Activated CD8-positive, alpha-beta memory T cell treated with anti-CD3 and anti-CD28 coated beads for 1 hour (primary cell): ENCODE results near the gene MAPRE2.

Experiments used
- DNase-seq, 2 donors: peaks; one replicate each; pipeline ENCODE4 v3.0.0-alpha.2; 2020; ENCODE audit warnings: low read depth in 1 of 2; ENCODE audit errors: extremely low read depth in 1 of 2

MAPRE2 gene

DNA sequence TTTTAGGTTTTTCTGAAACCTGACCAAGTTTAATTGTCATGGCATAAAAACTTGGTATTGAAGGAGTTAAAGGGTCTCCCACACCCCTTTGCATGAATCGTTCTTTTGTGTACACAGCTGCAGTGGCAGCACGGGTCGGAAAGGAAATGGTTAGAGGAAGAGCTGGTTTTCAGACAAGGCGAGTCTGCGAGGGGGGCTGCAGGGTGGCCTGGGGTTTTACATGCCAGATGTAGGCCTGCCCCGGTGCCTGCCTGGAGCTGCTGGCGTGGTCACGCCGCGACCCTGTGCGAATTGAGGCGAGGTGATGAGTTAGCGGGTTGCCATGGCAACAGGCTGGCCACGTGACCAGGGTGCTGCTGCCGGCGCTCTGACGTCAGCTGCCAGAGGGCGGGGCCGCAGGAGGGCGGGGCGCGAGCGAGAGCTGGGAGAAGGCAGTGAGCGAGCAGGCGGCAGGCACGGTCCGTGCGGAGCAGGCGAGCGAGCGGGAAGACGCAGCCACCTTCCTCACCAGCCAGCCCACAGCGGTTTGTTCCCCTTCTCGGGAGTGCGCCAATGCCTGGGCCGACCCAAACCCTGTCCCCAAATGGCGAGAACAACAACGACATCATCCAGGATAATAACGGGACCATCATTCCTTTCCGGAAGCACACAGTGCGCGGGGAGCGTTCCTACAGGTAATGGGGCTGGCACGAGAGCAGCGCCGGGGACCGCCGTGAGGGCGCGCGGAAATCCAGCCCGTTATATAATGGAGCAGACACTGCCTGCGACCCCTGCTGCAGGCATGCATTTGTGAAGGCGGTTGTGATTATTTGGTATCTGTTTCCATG, at the start of gene MAPRE2:
MAPRE2 (plus strand) TSS at position 426 of the 827 bp plus-strand sequence; CDS start at position 553, 127 bp downstream.
- peak; percentile 98 to 100 for DNase-seq

DNA sequence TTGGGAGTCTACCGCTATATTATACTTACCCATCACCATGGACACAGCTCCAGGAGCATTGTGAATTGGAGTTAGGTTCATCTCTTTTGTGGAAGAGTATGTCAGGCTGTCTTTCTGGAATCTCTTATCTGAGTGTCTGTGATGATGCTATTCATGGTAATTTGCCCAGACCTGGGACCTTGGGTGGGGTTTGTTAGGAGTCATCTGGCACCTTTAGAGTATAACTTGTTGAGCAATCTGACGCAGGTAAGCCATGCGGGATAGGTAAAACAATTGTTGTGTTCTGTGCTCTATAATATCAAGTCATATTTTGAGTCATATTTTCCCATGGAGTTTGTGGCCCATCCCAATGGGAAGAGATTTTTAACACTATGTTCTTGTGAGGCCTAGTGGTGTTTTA, 49.7 kb upstream of the MAPRE2 start:
- DNase-seq = no peak

DNA sequence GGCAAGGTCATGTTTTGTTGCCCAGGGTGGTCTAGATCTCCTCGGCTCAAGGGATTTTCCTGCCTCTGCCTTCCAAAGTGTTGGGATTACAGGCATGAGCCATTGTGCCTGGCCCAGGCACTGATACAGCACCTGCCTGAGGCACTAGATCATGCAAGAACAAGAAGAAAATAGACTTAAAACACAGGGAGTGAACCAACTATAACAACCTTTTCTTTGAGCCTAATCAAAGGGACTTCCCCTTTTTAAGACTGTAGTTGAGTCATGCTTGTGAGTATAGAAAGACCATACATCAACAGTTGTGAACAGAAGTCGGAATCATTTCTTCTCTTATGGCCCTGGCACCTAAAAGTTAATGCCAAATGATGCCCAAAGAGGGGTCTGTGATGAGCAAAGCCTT, 47.9 kb upstream of the MAPRE2 start:
- DNase-seq = no peak

DNA sequence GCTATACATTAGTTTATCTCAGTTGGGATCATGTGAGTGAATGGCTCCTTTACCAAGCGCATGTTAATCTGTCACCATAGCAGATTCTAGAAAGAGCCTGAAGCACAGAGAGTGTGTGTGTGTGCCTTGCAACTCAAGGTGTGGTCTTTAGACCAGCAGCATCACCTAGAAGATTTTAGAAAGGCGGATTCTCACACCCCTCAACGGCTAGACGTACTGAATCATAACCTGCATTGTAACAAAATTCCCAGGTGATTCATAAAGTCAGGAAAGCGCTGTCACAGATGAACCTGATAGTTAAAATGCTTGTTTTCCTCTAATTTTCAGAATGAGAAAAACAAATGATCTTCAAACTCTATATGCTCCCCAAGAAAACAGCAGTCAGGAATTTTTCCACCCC, 45.5 kb upstream of the MAPRE2 start:
- no peak for DNase-seq

DNA sequence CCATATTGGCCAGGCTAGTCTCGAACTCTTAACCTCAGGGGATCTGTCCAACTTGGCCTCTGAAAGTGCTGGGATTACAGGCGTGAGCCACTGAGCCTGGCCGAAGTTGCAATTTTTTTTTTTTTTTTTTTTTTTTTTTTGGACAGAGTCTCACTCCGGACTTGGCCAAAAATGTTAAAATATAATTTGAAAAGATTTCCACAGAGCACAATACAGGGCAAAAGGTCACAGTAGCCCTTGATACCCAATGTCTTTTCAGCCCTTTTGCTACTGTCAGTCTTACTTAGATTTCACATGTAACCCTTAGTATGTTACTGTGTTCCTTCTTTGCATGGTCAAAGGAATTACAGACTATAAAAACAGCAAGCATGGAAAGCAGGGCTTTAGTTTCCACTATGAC, 42.6 kb upstream of the MAPRE2 start:
- no peak for DNase-seq

DNA sequence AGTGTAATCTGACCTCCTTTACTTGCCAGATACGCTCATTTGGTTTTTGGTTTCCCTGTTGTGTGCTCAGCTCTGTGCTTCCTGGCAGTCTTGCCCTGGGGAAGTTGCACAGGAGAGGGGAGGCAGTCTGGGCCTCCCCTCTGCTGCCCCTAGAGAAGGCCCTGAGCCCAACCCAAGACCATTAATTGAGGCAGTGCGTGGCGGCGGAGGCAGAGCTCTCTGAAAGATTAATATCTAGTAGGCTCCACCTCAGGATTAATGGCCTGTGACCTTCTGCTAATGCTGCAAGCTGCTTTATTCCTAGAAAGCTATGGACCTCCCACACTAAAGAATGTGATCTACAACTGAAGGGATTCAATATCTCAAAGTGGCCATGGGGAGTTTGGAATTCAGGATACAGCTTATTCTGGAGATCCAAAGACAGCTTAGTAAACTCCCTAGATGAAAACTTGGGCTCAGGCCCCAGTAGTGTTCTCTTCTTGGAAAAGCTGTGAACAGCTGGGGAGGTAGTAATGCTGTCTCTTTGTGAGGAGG, 41.4 kb upstream of the MAPRE2 start:
- DNase-seq = no peak

DNA sequence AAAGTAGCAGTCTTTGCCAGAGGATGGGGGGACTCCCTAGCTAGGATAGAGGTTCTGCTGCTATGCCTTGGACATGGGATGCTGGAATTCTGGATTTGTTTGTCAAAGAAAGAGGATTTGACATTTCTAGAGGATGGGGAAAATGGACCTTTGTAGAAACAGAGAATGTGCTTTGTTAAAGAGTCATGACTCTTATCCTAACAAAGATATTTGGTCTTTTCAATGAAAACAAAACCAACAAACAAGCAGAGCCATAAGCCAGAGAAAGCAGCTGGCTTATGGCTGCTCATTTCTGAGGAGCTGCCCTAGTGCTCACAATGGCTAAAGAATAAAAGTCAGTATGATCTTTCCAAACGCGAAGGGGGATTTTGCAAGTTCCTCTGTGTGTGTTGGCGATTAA, 40.8 kb upstream of the MAPRE2 start:
- DNase-seq = no peak

DNA sequence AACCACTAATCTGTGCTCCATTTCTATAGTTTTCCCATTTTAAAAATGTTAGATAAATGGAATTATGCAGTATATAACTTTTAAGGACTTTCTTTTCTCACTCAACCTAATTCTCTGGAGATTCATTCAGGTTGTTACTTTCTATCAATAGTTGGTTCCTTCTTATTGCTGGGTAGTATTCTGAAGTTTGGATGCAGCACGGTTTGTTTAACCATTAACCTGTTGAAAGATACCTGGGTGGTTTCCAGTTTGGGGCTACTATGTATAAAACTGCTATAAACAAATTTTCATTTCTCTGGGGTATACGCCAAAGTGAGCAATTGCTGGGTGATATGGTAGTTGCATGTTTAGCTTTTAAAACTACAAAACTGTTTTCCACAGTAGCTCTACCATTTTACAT, 39.1 kb upstream of the MAPRE2 start:
- no peak for DNase-seq

DNA sequence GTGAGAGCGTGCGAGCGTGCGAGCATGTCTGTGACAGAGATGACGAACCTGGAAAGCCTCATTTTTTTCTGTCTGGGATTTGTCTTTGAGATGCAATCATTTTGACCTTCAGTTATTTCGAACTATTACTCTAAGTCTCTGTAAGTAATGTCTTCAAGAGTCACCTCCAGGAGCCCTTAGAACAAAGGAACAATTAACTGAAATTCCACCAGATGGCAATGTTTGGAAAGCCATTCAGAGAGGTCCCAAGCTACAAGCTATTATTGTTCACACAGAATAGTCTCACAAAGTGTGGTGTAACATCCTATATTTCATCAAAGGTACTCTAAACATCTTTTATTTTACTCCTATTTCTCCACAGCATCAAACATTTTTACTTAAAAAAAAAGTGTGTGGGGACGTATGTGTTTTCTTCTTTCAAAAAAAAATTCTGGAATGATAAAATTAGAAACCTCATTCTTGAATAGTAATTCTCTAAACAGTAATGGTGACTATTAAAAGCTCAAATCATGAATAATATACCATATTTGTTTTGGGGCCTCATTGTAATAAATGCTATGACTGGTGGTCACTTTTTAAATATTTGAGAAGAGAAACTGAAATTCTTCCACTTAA, 35.1 kb upstream of the MAPRE2 start:
- no peak for DNase-seq

DNA sequence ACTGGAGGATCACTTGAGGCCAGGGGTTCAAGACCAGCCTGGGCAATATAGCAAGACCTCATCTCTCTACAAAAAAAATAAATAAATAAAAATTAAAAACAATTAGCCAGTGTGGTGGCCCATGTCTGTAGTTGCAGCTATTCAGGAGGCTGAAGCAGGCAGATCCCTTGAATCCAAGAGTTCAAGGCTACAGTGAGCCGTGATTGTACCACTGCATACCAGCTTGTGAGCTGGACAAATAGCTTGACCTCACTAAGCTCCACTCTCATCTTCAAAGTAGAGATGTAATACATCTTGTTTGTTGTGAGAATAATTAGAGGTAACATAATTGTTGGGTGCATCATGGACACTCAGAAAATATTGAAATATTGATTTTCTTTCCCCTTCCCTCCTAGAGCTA, 31.1 kb upstream of the MAPRE2 start:
- DNase-seq = no peak

DNA sequence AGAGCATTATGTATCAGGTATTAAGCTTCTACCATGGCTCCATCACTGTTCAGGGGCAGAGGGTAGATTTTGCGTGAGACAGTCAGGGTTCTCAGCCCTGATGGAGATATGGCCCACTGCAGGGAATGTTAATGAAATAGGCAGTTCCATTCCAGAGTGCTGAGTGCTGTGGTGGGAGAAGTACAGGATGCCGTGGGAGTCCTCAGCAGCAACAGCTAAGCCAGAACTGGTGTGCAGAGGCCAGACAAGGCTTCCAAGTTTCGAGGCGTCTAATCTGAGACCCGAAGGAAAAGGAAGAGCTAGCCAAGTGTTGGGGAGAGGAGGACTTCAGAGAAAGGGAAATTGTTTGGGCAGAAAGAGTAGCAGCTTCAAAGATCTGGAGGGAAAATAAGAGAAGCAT, 30.2 kb upstream of the MAPRE2 start:
- no peak for DNase-seq

DNA sequence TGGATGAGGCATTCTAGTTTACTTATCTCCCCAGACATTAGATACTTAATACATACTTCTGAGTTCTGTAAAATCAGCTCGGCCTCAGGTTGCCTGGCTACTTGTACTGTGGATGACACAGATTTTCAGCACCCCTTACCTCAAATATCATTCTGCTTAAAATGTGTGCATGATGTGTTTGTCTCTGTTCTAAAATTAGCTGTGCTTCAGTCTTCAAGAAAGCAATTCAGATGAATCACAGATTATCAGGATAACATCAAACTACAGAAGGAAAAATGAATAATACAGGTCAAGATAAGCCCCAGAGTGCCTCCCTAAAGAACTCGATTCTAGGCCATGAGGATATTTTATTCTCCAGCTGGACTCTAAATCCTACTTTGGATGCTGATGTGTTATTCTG, 21.3 kb upstream of the MAPRE2 start:
- DNase-seq = no peak

DNA sequence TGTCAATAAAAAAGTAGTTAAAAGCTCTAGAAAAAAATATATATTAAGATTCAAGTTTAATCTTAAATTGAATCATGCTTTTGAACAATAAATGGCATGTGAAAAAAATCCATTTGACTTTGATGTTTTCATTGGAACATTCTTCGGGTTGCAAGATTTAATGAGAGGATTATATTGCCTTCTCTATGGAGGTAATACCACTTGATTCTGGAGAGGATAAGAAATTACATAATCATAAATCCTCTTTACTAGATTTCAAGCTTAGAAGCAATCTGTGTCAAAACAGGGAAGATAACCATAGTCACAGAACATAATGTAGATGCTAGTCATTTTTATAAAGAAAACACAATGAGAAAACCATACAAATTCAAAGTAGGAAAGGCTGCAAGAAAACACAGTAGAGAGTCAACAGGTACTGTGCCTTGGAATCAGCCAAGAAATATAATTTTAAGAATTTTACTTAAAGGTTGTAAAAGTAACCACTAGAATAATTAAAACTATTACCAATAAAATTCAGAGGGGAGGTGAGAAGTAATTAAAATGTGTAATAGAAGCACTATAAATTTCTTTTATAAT, 18.7 kb upstream of the MAPRE2 start:
- no peak for DNase-seq

DNA sequence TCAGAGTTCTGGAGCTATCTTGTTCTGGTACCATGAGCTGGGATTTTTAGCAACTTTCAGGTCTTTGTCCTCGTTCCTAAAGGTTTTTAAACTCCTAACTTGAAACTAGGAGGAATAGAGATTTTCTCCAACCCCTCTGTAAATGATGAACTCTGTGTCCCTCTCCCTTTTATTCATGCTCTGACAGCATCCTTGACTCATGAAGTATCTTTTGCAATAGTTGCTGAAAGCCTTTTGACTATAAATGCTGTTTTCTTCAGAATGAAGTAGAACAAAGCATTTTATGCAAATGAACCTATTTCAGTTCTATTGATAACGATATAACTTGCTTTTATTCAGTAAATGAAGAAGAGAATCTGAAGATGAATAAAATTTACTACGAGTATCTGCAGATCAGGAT, 17.0 kb upstream of the MAPRE2 start:
- no peak for DNase-seq

DNA sequence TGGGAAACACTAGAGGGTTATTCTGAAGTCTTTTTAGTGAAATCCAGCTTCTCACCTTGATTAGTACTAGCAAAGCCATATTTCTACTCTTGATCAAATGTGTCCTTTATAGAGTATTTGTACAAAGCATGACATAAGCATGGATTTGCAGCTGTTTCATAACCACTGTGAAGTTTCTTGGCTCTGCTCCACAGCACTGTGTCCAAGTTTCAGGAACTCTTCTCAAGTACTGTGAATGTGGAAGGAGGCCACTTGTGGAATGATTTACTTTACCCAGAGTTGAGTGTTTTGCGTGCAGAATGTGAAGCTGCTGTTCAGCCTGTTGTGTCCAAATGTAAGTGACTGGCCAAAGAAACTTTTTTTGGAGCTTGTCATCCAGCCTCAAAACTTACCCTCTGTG, 16.2 kb upstream of the MAPRE2 start:
- DNase-seq = no peak

DNA sequence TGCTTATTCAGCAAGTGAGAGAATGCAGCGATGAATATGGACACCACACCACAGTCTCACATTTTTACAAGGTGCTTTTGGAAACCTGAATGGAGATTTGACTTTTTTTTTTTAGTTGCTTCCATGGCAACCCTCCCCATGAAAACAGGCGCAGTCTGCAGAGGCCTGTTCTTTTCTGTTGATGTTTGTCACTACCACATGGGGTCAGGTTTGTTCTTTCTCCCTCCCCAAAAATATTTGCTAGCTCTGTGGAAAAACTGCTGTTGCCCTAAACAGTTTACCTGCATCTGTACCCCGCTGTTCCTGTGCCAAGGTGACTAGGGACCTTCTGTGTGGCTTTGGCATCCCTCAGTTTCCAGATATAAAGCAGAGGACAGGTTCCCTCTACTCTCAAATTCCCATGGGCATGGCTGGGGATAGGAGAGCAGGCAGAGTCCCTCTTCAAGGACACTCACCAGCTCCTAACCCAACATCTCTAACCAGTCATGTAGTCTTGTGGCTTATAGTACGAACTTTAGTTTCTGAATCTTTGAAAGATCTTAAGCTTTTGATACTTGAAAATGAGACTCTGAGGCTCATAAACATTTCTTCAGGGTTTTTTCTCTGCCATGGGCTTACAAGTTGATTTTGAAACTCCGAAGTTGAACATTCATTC, 14.7 kb upstream of the MAPRE2 start:
- DNase-seq = no peak

DNA sequence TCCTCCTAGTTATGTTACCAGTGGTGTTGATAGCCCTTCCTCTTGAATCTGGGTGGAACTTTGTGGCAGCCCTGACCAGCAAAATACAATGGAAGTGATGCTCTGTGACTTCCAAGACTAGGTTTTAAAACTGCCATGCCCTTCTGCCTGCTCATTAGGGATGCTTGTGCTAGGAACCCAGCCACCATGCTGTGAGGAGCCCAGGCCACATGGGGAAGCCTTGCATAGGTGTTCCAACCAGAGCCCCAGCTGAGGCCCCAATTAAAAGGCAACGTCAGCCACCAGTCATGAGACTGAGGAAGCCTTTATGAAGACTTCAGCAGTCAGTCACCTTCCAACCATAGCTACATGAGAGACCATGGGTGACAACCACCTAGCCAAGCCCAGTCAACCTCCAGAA, 14.0 kb upstream of the MAPRE2 start:
- no peak for DNase-seq

DNA sequence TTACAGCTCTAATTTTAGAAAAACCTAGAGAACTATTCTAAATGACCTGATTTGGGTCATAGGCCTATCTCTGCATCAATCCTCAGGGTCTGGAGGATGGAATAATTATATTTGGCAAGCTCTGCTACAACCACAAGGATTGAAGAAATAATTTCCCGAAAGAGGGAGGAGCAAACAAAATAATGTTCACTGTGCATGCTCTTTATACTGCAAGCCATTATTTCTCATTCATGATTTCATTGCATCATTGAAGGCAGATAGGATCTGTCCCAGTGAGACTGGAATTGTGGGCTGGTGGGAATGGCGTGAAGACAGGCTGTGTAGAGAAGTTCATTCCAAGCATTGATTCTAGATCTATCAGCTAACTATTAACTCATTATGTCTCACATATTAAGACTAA, 12.7 kb upstream of the MAPRE2 start:
- no peak for DNase-seq

DNA sequence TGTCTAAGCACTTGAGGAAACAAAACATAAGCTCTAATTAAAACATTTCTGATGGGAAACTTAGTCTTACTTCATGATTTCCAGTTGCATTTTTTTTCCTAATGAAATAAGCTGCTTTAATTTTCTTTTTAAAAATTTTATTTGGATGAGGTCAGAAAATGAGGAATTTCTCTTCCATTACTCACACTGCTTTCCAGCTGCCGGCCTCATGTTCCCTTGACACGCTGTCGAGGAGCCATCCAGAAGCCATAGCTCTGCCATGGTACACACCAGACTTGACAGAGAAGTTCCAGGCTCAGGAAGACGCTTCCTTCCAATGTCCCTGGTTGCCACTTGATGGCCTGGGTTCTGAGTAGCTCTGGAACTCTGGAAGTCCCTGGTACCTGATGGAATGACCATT, 12.1 kb upstream of the MAPRE2 start:
- no peak for DNase-seq

DNA sequence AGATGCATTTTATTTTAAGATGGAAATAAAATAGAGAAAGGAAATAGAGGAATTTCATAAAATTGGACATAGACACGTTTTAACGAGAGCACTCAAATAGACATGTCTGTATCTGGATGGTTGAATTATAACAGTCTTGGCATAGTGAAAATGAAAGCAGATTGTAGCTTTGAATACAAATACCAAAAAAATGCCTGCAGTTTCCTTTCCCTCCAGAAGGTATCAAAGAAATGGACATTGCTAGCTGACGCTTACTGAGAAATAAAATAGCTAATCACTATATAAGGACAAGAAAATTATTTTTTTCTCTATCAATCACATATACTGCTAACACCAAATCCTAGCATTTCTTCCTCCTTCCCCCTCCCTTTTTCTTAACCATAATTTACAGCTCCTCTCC, 11.4 kb upstream of the MAPRE2 start:
- no peak for DNase-seq

DNA sequence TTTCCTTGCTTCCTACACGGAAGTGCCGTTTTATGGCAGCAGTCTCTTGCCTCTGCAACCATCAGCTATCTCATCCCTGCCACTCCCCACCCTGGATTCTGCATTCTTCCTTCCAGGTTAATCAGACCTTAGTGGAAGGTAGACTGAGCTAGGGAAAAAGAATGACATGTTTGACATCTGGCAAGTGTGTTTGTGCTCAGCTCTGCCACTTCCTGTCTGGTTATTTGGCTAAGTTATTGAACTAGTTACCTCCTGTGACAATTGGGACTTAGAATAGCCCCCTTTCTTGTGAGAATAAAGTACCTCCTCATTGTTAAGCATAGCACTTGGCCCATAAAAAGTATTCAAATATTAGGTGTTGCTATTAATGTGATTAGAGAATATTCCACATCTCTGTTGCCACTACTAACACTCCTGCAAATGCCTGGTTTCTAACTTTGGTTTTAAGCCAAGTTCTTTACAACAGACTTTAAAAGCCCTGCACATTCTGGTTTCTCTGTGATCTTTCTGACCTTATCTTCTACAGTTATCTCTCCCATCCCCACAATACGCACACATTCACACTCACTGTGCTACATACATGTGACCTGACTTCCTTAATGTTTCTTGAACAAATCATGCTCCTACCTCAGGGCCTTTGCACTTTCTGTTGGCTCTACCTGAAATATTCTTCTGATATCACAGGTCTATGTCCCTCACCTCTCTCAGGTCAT, 10.8 kb upstream of the MAPRE2 start:
- no peak for DNase-seq
